CD4-positive, alpha-beta T cell treated with Interleukin-12 subunit alpha and Interleukin-12 subunit beta, for 1 hour (primary cell): ENCODE results near the gene ACRV1.
A peak's percentile ranks its signal among the peaks of the same experiment; 100 is the strongest.

ENCODE experiments used
- DNase-seq: peaks from one replicate; pipeline ENCODE4 v3.0.0-alpha.2; 2020

Gene ACRV1

DNA sequence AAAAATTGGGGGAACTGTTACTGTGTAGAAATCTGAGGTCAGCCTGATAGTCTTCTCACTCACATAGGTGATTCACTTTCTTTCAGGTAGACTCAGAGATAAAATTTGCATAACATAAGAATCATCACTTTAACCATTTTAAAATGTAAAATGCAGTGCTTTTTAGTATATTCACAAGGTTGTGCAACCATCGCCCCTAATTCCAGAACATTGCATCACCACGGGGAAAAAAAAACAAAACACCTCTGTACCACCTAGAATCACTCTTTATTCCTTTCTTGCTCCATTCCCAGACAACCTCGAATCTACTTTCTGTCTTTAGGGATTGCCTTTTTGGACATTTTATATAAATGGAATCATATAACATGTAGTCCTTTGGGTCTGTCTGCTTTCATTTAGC is 34.8 kb downstream of the ACRV1 start:
- DNase-seq, result no peak

DNA sequence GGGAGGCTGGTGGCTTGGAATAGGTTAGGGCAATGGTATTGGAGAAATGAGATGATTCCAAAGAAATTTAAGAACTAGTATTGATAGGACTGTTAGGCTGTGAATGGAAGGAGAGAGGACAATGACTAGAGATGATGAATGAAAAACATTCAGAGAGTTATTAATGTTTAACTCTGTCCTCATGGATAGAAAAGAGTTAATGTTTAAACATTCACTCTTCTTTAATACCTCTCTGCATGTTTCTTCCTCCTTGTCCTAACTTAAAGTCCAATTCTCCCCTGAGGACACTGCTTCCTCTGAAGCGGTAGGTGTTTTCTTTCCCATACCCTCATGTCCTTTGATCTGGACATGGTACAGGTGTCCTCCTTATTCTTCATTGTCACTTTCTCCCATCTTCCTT is 42.3 kb downstream of the ACRV1 start:
- DNase-seq, result no peak

DNA sequence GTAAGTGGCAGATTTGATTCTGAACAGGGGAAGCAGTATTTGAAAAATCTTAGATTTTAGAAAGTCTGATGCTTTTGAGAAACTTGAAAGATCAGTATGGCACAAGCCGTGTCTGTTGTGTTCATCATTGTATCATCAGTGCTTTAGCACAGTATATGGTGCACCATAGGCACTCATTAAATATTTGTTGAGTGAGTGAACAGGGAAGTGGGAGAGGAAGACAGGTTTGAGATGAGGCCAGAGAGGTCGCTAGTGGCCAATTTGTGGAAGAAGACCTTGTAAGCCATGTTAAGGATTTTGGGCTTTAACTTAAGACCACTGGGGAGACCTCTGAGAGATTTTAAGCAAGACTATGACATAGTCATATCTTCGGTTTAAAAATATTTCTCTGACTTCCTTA is 42.8 kb downstream of the ACRV1 start:
- no peak for DNase-seq

DNA sequence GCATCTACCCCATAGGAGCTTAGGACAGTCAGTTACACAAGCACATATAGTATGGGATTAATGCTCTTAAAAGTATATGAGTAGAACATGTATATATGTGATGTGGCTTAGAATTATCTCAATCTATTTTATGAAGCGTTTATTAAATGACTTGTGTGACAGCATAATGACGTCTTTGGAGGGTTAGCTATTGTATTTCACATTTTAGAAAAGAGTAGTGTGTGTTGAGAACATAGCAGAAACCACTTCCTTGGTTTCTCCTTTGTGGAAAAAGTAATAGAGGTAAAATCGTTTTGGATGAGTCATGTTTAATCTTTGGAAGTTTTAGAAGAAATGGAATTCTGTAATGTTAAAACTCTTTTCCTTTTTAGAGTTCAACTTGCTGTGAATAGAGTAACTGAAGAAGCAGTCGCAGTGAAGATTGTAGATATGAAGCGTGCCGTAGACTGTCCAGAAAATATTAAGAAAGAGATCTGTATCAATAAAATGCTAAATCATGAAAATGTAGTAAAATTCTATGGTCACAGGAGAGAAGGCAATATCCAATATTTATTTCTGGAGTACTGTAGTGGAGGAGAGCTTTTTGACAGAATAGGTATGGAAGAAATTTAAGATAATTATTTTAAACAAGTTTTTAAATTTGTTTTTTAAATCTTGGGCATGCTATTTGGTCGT is 53.3 kb downstream of the ACRV1 start:
- DNase-seq, result no peak

DNA sequence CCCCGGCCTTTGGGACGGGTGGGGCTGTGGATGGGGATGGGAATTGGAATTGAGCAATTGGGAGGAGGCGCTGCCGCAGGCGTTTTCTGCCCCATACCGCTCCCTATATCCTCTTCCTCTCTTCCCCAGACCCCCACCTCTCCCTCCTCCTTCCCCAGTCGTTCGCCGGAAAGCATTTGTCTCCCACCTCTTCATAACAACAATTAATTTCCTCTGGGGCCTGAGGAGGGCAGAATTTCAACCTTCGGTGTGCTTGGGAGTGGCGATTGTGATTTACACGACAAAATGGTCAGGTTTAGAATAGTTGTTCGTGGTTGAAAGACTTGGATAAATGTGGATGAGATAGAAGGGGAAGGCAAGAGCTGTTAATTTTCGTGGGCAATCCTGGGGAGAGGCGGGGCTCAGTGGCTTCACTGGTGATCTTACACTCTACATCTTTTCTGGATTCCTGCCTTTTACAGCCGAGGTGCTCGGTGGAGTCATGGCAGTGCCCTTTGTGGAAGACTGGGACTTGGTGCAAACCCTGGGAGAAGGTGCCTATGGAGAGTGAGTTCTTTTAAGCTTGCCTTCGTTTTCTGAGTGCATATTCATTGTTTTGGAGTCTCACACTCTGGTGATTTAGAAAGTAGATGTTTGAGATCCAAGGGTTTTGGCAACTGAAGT is 54.2 kb downstream of the ACRV1 start:
- peak; percentile 44 for DNase-seq

DNA sequence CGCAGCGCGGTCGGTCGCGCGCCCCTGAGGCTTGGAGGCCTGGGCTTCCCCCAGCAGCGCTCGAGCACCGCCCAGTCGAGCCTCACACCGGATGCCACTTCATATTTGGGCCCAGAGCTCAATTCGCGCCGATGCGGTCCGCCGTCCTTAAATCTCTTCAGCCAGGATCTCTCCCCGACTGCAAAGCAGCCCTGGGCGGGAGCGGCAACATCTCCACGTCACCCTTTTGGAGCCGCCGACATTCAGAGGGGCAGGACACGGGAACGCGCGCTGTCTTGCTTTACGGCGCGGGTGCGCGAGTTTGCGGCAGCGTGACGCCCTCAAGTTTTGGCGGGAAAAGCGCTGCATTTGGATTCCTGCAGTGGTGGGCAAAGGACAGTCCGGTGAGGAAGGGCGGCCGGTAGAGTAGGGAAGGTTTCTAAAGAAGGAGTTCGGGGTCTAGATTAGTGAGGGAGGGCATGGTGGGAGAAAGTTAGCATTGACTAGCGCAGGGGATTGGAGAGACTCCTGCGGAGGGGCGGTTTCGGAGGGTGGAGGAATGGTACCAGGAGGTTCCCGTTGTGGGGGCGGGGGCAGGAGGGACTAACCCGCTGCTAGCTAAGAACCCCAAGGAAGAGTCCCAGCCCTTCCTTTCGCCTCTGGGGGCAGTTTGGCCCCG is 54.9 kb downstream of the ACRV1 start:
- DNase-seq, result peak; percentile 87

DNA sequence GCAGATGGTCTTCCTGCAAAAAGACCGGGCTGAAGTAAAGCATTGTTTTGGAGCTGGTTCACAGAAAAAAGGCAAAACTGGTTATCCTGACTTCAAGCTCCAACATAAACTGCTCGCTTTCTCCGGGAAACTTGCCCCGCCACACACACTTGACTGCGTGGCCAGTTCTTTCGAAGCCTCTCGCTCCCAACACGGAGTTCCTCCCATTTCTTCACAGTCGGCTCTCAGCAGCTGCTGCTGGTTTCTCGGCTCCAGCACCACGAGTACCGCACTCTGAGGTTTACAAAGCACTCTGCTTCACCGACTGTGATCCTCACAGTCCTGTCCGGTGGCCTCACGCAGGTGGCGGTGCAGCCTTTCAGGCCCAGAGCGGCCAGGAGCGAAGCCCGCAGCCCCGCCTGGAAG is 55.4 kb downstream of the ACRV1 start:
- DNase-seq, result no peak

DNA sequence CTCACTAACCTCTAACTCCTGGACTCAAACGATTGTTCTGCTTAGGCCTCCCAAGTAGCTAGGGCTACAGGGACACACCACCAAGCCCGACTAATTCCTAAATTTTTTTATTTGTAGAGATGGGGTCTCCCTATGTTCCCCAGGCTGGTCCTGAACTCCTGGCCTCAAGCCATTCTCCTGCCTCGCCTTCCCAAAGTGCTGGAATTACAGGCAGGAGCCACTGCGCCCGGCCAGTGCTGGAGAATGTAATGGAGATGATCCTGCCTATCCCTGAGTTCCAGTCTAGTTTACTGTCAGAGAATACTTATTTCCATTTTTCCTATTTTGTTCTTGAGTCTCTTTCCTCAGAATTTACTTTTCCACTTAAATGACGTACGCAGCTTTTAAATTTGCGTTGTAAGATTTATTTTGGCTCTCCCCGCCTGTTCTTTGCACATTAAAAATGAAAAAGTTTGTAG is 55.9 kb downstream of the ACRV1 start, which contains the start of gene CHEK1:
TSS of gene CHEK1 (plus strand) at position 408 of the 458 bp plus-strand sequence. CDS start 1,606 bp downstream, outside the sequence.
- no peak for DNase-seq

DNA sequence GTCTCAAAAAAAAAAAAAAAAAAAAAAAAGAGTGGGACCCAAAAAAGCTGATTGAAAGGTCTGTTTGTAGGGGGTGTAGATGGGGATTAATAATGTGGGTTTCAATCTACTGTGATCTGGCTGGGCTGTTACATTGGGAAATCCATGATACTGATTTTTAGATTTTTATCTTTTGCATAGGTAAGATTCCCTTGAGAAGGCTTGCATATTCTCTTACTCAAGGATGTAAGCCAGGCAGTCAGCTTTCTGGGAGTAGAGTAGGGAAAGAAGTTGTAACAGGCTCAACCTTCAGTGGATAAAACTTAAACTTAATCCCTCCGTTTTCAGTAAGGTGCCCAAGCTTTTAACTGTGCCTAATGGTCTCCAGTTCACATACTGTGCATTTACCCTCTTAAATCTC is 57.6 kb downstream of the ACRV1 start:
- DNase-seq, result no peak

DNA sequence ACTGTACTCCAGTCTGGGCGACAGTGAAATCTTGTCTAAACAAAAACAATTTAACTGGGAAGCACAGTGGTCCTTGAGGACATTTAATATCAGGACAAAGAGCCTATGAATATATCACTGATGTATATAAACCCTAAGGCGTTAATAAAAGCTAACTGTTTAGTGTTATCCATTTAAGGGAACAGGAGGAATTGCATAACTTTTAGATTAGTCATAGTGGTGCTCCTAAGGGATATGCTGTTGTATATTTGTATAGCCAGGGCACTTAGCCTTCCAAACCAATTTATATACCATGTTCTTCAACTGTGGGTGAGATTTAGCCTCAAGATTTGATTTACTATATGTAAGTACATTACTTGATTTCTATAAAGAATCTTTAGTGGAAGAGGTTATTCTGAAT is 58.7 kb downstream of the ACRV1 start:
- DNase-seq, result no peak
